DND-41 (cell line): ENCODE results near the gene POLR3B.

ENCODE experiments used
- EZH2 ChIP-seq: IDR thresholded peaks from 3 replicates; pipeline ENCODE4 v1.6.1; 2012; ENCODE audit warnings: borderline replicate concordance, low read depth, mild to moderate bottlenecking, moderate library complexity, low read length, inconsistent platforms; ENCODE audit not compliant: severe bottlenecking
- TF ChIP-seq, protein P1 (sequence below): IDR thresholded peaks from 2 replicates; pipeline ENCODE4 v1.5.1; 2012; ENCODE audit warnings: borderline replicate concordance, low read length, moderate library complexity, mild to moderate bottlenecking; ENCODE audit not compliant: poor library complexity, severe bottlenecking; ENCODE audit errors: extremely low read depth

DNA sequence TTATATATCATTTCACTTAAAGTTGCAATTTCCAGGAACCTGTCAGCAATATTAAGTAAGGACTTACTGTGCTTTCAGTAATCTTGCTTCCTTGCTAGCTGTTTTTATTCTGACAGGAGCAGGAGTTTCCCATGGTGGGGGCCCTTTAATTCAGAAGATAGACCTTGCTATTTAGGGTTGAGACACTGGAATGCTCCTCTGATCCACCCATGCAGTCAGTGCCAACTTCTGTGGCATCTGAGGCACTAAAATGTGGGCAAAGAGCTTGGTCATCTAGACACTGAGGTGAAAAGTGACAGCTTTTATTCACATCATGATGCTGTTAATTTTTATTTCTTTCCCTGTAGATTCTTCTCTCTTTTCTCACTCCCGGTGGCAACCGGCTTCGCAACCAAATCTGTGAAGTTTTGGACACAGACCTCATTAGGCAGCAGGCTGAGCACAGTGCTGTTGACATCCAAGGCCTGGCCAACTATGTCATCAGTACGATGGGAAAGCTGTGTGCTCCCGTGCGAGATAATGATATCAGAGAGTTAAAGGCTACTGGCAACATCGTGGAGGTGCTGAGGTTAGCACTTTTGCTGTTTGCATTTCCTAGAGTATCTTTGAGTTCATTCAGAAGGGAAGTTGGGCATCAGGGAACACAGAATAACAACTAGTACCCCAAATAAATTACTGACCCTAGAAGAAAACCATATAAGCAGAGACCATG is 36.3 kb upstream of the POLR3B start:
- TF ChIP-seq, protein P1, sequence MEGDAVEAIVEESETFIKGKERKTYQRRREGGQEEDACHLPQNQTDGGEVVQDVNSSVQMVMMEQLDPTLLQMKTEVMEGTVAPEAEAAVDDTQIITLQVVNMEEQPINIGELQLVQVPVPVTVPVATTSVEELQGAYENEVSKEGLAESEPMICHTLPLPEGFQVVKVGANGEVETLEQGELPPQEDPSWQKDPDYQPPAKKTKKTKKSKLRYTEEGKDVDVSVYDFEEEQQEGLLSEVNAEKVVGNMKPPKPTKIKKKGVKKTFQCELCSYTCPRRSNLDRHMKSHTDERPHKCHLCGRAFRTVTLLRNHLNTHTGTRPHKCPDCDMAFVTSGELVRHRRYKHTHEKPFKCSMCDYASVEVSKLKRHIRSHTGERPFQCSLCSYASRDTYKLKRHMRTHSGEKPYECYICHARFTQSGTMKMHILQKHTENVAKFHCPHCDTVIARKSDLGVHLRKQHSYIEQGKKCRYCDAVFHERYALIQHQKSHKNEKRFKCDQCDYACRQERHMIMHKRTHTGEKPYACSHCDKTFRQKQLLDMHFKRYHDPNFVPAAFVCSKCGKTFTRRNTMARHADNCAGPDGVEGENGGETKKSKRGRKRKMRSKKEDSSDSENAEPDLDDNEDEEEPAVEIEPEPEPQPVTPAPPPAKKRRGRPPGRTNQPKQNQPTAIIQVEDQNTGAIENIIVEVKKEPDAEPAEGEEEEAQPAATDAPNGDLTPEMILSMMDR = no peak
- TF ChIP-seq EZH2 = no peak
